Testis (tissue), 2 donors: ENCODE results near the gene DTX3L.

Experiments used
- POLR2A ChIP-seq: fragments of 450-650 bp; IDR thresholded peaks from one replicate; pipeline ENCODE4 v1.6.1; 2017; ENCODE audit warnings: antibody characterized with exemption, mild to moderate bottlenecking, moderate library complexity
- TF ChIP-seq, protein P1 (sequence below), 3 experiments: fragments of 450-650 bp in 2 of 3; fragments of 200-600 bp in 1 of 3; sonication (generic) in 1 of 3; IDR thresholded peaks; one replicate each; pipeline ENCODE4 v1.5.1; 2016 to 2019; ENCODE audit warnings: antibody characterized with exemption in 3 of 3, mild to moderate bottlenecking in 2 of 3, moderate library complexity in 1 of 3

DNA sequence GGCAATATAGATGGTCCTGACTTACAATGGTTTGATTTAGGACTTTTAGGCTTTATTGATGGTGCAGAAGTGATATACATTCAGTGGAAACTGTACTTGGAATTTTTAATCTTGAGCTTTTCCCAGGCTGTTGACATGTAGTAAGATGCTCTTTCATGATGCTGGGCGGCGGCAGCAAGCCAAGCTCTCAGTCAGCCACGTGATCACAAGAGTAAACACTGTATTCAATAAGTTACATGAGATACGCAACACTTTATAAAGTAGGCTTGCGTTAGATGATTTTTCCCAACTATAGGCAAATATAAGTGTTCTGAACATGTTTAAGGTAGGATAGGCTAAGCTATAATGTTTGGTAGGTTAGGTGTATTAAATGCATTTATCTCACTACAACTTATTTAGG lies 18.0 kb upstream of the DTX3L start:
- TF ChIP-seq, protein P1, sequence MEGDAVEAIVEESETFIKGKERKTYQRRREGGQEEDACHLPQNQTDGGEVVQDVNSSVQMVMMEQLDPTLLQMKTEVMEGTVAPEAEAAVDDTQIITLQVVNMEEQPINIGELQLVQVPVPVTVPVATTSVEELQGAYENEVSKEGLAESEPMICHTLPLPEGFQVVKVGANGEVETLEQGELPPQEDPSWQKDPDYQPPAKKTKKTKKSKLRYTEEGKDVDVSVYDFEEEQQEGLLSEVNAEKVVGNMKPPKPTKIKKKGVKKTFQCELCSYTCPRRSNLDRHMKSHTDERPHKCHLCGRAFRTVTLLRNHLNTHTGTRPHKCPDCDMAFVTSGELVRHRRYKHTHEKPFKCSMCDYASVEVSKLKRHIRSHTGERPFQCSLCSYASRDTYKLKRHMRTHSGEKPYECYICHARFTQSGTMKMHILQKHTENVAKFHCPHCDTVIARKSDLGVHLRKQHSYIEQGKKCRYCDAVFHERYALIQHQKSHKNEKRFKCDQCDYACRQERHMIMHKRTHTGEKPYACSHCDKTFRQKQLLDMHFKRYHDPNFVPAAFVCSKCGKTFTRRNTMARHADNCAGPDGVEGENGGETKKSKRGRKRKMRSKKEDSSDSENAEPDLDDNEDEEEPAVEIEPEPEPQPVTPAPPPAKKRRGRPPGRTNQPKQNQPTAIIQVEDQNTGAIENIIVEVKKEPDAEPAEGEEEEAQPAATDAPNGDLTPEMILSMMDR (IDR thresholded peaks at IDR 0.05), result no peak
- TF ChIP-seq POLR2A, result no peak
